Glutamatergic neuron (in vitro differentiated cells): ENCODE data around the gene RIC3. TPM values are rescaled to one million over a fixed set of nuclear protein-coding genes. Genes with fewer than 3 reads are reported as not detected.
A peak's percentile ranks its signal among the peaks of the same experiment; 100 is the strongest.

ENCODE experiments used
- DNase-seq: peaks from one replicate; pipeline ENCODE4 v3.0.0; 2022
- H3K27ac Mint-ChIP-seq: one replicate; pipeline ENCODE4 v1.8.0; 2020; ENCODE audit warnings: mild to moderate bottlenecking, mixed read lengths, inconsistent platforms; ENCODE audit not compliant: unreplicated experiment
- H3K27me3 Mint-ChIP-seq: one replicate; pipeline ENCODE4 v1.8.0; 2020; ENCODE audit warnings: mild to moderate bottlenecking, moderate library complexity, mixed read lengths, inconsistent platforms; ENCODE audit not compliant: unreplicated experiment
- H3K36me3 Mint-ChIP-seq: one replicate; pipeline ENCODE4 v1.8.0; 2020; ENCODE audit warnings: mild to moderate bottlenecking, mixed read lengths, inconsistent platforms; ENCODE audit not compliant: unreplicated experiment
- H3K4me1 Mint-ChIP-seq: one replicate; pipeline ENCODE4 v1.8.0; 2020; ENCODE audit warnings: mild to moderate bottlenecking, low read depth, mixed read lengths, inconsistent platforms; ENCODE audit not compliant: unreplicated experiment
- H3K4me3 Mint-ChIP-seq: one replicate; pipeline ENCODE4 v1.8.0; 2020; ENCODE audit warnings: mild to moderate bottlenecking, mixed read lengths, inconsistent platforms; ENCODE audit not compliant: unreplicated experiment
- H3K9me3 Mint-ChIP-seq: one replicate; pipeline ENCODE4 v1.8.0; 2020; ENCODE audit warnings: mild to moderate bottlenecking, moderate library complexity, mixed read lengths, inconsistent platforms; ENCODE audit not compliant: unreplicated experiment
- total RNA-seq: library from RNA; stranded (reverse); fragmentation: NEBNext Ultra II Directional; extraction: Animal tissue kit (Norgen Biotek cat#: 25700); gene quantifications from one replicate; pipeline ENCODE4 v1.2.1, GENCODE V29; 2021; ENCODE audit not compliant: unreplicated experiment
- TF ChIP-seq, protein P1 (sequence below): fragments of 200-600 bp; sonication (generic); IDR thresholded peaks from one replicate; pipeline ENCODE4 v1.5.0; 2021; ENCODE audit not compliant: partially characterized antibody, unreplicated experiment

Gene RIC3
- total RNA-seq, 1 donor from 2014 or later: 34.4 TPM

DNA sequence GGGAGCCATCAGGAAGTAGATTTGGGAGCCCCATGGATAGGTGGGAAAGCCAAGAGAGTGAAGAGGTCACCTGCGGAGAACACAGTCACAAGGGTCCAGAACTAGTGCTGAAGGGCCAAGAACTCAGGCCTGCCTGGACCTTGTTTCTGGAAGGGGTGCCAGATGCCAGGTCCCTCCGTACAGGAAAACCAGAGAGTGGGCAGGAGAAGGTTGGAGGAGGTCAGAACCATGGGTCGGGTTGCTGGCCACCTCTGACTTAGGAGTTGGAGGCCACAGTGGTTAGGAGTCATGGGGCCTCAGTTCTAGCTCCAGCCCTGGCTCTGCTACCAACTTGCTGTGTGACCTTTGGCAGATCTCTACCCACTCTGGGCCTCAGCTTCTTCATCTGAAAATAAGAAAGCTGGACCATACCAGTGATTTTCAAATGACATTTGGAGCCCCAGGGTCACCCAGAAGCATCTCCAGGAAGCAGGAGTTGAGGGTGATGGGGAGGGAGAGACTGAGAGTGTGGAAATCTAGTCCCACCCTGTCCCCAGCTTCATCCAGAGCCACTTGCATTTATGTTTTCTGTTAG is 108.6 kb downstream of the RIC3 start:
- no peak overlapping the region for H3K27ac Mint-ChIP-seq
- no peak overlapping the region for H3K4me3 Mint-ChIP-seq
- no peaks in the 10 kb centered on the region for H3K9me3 Mint-ChIP-seq
- H3K36me3 Mint-ChIP-seq: no peaks in the 10 kb centered on the region
- H3K27me3 Mint-ChIP-seq: peaks cover 6% of the 10 kb centered on the region
- TF ChIP-seq, protein P1, sequence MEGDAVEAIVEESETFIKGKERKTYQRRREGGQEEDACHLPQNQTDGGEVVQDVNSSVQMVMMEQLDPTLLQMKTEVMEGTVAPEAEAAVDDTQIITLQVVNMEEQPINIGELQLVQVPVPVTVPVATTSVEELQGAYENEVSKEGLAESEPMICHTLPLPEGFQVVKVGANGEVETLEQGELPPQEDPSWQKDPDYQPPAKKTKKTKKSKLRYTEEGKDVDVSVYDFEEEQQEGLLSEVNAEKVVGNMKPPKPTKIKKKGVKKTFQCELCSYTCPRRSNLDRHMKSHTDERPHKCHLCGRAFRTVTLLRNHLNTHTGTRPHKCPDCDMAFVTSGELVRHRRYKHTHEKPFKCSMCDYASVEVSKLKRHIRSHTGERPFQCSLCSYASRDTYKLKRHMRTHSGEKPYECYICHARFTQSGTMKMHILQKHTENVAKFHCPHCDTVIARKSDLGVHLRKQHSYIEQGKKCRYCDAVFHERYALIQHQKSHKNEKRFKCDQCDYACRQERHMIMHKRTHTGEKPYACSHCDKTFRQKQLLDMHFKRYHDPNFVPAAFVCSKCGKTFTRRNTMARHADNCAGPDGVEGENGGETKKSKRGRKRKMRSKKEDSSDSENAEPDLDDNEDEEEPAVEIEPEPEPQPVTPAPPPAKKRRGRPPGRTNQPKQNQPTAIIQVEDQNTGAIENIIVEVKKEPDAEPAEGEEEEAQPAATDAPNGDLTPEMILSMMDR: no peak
- no peak for DNase-seq
- peaks cover 4% of the 10 kb centered on the region for H3K4me1 Mint-ChIP-seq

- no peak overlapping the region for H3K4me3 Mint-ChIP-seq
- no peak for DNase-seq
- peaks cover 6% of the 10 kb centered on the region for H3K27me3 Mint-ChIP-seq
- no peaks in the 10 kb centered on the region for H3K9me3 Mint-ChIP-seq
- H3K36me3 Mint-ChIP-seq: no peaks in the 10 kb centered on the region
- TF ChIP-seq, protein P1: no peak
- H3K4me1 Mint-ChIP-seq: peaks cover 7% of the 10 kb centered on the region
- H3K27ac Mint-ChIP-seq: peak overlapping the region; percentile 26
Observed at GRCh38 chr11:8059571-8060011, 109.2 kb downstream of the RIC3 start.

GRCh38 chr11:8059030-8059429 is 109.8 kb downstream of the RIC3 start:
- H3K27ac Mint-ChIP-seq: peak overlapping the region; percentile 26
- no peak overlapping the region for H3K4me3 Mint-ChIP-seq
- no peaks in the 10 kb centered on the region for H3K36me3 Mint-ChIP-seq
- H3K27me3 Mint-ChIP-seq: peaks cover 6% of the 10 kb centered on the region
- TF ChIP-seq, protein P1: no peak
- DNase-seq: no peak
- peaks cover 7% of the 10 kb centered on the region for H3K4me1 Mint-ChIP-seq
- H3K9me3 Mint-ChIP-seq: no peaks in the 10 kb centered on the region

GRCh38 chr11:8058216-8058615 is 110.6 kb downstream of the RIC3 start:
- Mint-ChIP-seq H3K36me3 (no peaks in the 10 kb centered on the region), H3K9me3 (no peaks in the 10 kb centered on the region), H3K27ac (no peak overlapping the region), H3K4me1 (peaks cover 7% of the 10 kb centered on the region), H3K27me3 (peaks cover 6% of the 10 kb centered on the region), H3K4me3 (no peak overlapping the region)
- TF ChIP-seq, protein P1: no peak
- DNase-seq: no peak

- Mint-ChIP-seq H3K4me3 (no peak overlapping the region), H3K36me3 (no peaks in the 10 kb centered on the region), H3K9me3 (no peaks in the 10 kb centered on the region), H3K27ac (no peak overlapping the region), H3K27me3 (peaks cover 6% of the 10 kb centered on the region), H3K4me1 (peaks cover 7% of the 10 kb centered on the region)
- TF ChIP-seq, protein P1: no peak
- no peak for DNase-seq
Observed at GRCh38 chr11:8056810-8057463, 111.9 kb downstream of the RIC3 start.

Other genes with a start within 250 kb of the RIC3 start
- not detected for gene OR10A6, start 237.8 kb downstream of the RIC3 start, total RNA-seq
- not detected for gene OR10A3, start 227.3 kb downstream of the RIC3 start, total RNA-seq
- gene NLRP10, start 203.6 kb downstream of the RIC3 start, total RNA-seq: not detected
- 217 TPM for gene EIF3F, start 181.7 kb downstream of the RIC3 start, total RNA-seq
- gene TUB, start 87.8 kb downstream of the RIC3 start, total RNA-seq: 2.8 TPM
- gene LMO1, start 94.9 kb upstream of the RIC3 start, total RNA-seq: 5.7 TPM